Ramos (cell line): ENCODE results near the gene COA7.
"Not testable (repeated sequence)": the region's sequence is repeated elsewhere in the genome, so short reads cannot be mapped to it uniquely, and the experiment has no call there.

Experiments used
- in situ Hi-C: fragments of 300-500 bp; cut with MboI; formaldehyde crosslinking; loops from one replicate; pipeline ENCODE4 v1.14.3; 2022; ENCODE audit warnings: low sequenced_read_pairs; ENCODE audit not compliant: unreplicated experiment

COA7 gene

DNA sequence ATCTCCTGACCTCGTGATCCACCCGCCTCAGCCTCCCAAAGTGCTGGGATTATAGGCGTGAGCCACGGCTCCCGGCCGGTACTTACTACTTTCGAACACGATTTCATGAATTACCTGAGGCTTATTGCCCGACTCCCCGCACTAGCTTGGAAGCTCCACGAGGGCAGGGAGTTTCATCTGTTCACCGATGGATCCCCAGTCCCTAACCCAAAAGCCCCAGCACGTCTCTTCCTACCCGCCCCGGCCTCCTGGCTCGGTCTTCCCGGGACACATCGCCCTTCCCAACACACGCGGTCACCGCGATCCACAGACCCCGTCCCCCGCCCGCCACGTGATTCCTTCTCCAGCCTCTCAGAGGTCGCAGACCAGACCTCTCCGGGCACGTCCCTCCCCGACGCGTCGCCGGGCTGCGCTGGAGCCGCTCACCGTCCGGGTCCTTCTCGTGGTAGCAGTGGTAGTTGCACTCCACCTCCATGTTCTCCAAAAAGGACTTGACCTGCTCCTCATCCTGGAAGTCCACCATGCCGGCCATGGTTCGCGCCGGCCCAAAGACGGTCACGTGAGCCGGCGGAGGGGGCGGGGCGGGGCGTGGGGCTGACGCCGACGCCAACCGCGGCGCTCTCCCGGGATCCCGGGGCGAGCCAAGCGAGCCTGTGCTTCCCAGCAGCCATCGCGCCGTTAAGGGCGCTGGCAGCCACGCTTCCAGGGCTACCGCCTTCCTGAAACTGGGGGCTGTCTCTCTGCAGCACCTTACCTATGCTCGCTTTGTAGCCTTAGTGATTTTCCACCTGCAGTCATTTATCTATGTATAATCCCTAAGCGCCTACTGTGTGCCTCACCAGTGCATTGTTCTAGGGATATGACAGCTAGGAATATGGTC, at the start of gene COA7:
Gene COA7 (minus strand): TSS at position 553 of the 880 bp plus-strand sequence. CDS start 21 bp downstream, at position 532.
- in situ Hi-C loops: loop anchor here (25.0 kb wide), 1 partner anchor 811 kb away; the partner anchor contains the start of gene NRDC

DNA sequence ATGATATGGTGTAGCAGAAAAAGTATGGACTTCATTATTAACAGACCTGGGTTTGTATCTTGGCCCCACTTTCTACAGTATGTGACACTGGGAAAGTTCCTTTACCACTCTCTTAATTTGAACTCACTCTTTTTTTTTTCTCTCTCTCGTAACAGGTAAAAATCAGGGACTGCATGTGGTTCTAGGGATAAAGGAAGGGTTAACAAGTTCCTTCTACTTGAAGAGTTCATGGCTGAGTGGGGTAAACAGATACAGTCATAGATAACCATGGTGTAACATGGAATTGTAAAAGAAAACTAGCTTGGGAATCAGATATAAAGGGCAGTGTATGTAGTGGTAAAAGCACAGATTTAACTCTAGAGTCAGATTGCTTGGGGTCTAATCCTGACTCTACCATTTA, 49.3 kb upstream of the COA7 start:
- in situ Hi-C loops: no loop called here

DNA sequence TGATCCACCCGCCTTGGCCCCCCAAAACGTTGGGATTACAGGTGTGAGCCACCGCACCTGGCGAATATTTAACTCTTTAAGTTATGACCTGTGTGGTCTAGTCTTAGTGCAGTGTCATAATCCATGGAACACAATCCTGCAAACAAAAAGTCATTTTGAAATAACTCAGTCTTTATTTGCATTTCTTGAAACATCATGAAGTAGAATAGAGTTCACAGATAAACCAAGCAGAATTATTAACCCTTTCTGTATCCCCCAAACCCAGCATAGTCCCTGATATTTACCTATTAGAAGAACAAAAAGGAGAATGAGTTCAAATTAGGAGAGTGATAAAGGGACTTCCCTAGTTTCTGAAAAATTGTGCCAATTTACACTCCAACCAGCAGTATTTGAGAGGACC, 48.0 kb upstream of the COA7 start:
- in situ Hi-C loops: no loop called here

DNA sequence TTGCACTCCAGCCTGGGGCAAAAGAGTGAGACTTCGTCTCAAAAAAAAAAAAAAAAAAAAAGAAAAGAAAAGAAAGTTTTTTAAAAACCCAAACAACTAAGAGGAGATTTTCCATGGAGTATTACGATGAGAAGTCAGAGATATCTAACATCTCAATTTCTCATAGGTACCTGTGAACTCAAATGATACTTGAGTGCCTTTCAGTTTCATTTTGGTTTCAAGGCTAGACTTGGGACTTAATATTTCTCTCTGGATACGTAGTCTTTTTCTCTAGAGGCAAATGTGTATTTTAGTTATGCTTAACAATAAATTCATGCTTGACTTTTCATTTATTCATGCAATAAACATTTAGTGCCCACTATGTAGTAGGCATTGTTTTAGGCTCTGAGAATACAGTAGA, 43.1 kb upstream of the COA7 start:
- in situ Hi-C loops: no loop called here

DNA sequence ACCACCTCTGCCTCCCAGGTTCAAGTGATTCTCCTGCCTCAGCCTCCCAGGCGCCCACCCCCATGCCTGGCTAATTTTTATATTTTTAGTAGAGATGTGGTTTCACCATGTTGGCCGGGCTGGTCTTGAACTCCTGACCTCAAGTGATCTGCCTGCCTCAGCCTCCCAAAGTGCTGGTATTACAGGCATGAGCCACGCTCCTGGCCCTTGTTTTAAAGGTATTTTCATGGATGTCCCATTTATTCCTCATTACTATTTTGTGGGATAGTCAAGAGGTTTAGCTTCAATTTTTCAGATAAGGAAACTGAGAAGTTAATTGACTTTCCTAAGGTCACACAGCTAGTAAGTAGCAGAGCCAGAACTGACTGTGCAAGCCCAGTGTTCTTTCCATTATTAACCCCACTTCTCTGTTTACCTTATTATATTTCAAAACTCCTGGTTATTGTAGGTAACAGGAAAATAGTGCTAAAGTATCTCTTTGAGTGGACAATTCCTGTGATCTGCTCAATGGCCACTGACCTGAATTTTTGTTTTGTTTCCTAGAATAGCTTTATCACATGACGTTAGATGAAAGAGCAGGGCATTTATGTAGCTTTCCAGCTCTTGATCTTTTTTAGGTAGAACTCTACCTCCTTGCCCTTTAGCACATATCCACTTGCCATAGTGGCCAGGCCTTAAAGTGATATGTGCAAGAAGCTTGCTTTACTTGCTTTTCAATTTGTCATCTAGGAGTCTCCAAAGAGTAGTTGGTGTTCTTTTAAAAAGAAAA, 41.7 kb upstream of the COA7 start:
- in situ Hi-C loops: no loop called here

DNA sequence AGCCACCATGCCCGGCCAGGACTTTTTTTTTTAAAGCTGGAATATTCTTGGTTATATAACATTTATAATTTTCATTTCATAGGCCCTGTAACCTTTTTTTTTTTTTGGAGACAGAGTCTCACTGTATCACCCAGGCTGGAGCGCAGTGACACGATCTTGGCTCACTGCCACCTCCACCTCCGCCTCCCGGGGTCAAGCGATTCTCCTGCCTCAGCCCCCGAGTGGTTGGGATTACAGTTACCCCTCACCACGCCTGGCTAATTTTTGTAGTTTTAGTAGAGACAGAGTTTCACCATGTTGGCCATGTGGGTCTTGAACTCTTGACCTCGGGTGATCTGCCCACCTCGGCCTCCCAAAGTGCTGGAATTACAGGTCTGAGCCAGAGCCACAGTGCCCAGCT, 40.7 kb upstream of the COA7 start:
- in situ Hi-C loops: no loop called here

DNA sequence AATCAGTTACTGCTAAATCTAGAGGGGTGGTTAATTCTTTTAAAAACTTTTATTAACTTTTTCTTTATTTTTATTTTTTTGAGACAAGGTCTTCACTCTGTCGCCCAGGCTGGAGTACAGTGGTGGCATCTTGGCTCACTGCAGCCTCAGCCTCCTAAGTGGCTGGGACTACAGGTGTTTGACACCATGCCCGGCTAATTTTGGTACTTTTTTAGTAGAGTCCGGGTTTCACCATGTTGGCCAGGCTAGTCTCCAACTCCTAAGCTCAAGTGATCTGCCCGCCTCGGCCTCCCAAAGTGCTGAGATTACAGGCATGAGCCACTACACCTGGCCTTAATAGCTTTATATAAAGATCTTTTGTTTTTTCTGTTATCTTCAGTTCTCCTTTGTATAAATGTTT, 40.0 kb upstream of the COA7 start:
- in situ Hi-C loops: no loop called here

DNA sequence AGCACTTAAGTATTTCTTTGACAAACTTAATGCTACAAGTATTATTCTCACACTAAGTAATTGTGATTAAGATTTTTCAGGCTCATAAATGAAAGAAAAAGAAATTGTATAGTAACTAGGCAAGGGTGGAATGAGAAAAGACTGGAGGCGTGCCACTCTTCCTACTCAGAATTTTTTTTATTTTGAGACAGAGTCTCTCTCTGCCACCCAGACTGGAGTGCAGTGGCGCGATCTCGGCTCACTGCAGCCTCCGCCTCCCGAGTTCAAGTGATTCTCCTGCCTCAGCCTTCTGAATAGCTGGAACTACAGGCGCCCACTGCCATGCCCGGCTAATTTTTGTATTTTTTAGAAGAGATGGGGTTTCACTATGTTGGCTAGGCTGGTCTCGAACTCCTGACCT, 37.2 kb upstream of the COA7 start:
- in situ Hi-C loops: not testable (repeated sequence)

DNA sequence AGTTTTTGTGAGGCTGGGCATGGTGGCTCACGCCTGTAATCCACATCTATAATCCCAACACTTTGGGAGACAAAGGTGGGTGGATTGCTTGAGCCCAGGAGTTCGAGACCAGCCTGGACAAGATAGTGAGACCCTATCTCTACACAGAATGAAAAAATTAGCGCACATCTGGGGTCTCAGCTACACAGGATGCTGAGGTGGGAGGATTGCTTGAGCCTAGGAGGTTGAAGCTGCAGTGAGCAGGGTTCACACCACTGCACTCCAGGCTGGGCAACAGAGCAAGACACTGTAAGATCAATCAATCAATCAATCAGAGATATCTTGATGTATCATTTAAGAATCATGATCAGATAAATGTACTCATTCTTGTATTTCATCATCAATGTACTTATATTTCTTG, 35.2 kb upstream of the COA7 start:
- in situ Hi-C loops: no loop called here

DNA sequence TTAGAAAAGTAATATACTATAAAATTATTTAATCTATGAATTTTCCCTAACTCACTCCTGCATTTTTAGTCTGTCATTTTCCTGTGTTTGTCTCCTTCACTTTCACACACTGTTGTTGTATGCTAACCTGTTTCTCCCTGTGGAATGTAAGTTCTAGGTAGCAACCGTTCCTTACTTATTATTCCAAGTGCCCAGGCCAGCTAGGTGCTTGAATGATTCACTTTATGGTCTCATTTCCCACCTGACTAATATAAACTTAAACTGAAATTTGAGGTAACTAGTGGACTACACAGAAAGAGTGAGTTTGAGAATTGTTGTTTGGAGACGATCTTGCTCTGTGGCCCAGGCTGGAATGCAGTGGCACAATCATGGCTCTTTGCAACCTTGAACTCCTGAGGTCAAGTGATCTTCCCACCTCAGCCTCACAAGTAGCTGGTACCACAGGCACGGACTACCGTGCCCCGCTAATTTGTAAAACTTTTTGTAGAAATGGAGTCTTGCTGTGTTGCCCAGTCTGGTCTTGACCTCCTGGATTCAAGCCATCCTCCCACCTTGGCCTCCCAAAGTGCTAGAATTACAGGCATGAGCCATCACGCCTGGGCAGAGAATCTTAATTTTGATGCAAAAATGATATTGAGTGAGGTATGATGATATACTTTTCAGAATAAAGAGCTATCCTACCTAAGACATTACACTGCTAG, 30.0 kb upstream of the COA7 start:
- in situ Hi-C loops: no loop called here

DNA sequence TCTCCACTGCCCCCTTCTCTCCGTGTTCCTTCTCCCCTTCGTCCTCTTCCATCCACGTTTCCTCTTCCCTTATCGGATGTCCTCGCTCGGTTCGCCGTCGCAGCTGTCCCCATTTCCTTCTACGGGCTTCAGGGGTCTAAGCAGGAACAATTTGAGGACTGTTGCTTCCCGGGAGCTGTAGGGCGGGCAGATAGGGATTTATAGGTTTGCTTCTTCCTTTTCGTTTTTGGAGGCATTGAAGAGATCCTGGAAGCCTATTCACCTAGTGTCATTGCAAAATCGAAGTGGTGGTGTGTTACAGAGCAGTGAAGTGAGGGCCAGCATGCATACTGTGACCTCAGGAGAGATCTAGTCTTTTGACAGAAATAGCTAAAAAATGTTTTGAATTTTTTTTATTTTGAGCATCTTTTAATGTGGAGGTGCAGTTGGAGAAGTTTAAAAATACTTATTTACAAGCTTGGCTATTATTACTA, 29.0 kb upstream of the COA7 start:
- in situ Hi-C loops: no loop called here

DNA sequence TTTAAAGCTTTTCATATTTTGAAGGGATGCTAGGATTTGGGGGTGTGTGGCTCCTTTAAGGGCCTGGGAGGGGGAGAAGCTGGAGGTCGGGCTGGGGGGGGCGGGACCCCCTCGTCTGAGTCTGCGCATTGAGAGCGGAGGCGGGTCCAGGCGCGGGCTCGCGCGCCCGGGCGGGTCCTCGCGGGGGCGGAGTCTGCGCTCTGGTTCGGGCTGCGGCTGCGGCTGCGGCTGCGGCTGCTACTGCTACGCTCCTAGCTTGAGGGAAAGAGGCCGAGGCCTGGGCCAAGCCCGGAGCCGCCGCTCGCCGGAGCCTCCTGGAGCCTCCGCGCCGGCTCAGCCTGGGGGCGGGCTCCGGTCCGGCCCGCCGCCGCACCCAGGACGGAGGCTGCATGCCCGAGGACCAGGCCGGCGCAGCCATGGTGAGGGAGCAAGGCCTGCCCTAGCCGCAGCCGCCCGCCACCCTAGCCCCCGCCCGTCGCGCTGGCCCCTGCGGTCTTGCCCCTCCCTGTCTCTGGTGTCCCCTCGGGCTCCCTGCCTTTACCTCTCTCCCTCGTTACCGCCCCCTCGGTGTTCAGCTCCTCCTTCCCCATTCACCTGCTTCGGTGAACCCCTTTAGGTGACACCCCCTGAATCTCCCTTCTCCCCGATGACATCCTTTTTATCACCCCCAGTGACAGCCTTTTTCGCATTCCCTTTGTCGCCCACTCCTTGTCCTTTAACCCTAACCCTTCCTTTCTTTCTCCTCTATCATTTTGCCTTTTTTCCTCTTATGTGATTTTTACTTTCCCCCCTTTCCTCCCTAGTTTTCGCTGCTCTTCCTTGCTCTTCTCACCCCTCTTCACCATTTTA, 28.3 kb upstream of the COA7 start, which contains the start of gene ZYG11B:
Gene ZYG11B (plus strand): TSS at position 189 of the 849 bp plus-strand sequence. CDS start 201 bp downstream, at position 390.
- in situ Hi-C loops: no loop called here

DNA sequence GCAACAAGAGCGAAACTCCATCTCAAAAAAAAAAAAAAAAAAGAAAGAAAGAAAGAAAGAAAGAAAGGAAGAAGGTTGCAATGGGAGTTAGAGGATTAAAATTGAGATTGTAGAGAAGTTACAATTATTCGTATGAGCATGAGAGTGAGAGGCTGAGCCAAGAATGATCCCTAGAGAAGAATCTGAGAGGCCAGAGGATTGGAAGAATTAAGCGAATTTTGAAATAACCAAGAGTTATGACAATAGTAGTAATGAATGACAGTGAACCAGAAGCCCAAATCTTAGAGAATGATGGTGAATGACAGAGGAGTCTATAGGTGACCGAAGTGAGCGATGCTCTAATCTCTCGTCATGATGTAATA, 27.7 kb upstream of the COA7 start:
- in situ Hi-C loops: no loop called here

DNA sequence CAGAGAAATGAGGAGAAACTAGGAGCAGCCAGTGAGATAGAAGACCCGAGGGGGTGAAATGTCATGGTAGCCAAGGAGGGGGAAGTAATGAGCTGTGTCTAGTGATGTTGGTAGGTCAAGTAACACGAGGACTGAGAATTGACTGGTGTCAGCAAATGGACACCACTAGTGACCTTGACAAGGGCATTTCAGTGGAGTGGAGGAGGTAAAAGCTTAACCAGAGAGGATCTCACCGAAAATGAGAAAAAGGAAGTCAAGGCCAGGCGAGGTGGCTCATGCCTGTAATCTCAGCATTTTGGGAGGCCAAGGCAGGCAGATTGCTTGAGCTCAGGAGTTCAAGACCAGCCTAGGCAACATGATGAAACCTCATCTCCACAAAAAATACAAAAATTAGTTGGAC, 25.1 kb upstream of the COA7 start:
- in situ Hi-C loops: loop anchor here (25.0 kb wide), 1 partner anchor 464 kb away; the partner anchor contains the start of gene CPT2

DNA sequence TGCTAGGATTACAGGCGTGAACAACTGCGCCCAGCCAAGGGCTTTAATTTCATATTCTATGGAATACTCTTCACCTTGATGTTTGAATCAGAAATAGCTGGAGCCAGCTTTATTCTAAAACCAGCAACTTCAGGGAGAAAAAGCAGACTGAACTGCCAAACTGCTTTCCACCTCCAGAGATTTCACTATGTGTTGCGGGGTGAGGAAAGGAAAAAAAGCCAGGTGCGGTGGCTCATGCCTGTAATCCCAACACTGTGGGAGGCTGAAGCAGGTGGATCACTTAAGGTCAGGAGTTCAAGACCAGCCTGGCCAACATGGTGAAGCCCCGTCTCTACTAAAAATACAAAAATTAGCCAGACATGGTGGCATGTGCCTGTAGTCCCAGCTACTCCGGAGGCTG, 17.1 kb upstream of the COA7 start:
- in situ Hi-C loops: loop anchor here (25.0 kb wide), 1 partner anchor 472 kb away; the partner anchor contains the start of gene CPT2

DNA sequence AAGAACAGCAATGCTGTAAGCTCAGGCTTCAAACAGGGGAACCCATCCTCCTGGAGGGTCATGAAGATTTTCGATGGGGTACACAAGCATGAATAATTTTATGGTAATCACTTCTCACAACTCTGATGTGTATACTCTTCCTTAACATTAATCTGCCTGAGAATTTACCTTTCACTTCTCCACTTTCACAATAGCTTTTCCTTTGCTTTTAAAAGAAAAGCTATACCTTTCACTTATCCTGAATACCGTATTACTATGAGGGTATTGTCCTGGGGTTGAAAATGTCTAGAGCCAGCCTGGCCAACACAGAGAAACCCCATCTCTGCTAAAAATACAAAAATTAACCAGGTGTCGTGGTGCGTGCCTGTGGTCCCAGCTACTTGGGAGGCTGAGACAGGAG, 15.4 kb upstream of the COA7 start:
- in situ Hi-C loops: loop anchor here (25.0 kb wide), 1 partner anchor 474 kb away; the partner anchor contains the start of gene CPT2

DNA sequence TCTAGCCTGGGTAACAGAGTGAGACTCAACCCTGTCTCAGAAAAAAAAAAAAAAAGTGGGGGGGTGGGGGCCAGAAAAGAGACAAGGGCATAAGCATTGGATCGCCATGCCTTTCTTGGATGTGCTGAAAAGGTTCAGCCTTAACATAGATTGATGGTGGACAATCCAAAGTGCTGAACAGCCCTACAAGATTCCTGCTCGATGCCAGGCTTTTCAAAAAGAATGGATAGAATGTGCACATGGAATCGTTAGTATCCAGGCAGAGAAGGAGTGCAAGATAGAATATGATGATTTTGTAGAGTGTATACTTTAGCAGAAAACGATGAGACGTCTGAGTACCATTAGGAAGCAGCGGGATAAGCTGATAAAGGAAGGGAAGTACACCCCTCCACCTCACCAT, 10.9 kb upstream of the COA7 start:
- in situ Hi-C loops: loop anchor here (25.0 kb wide), 1 partner anchor 478 kb away; the partner anchor contains the start of gene CPT2

DNA sequence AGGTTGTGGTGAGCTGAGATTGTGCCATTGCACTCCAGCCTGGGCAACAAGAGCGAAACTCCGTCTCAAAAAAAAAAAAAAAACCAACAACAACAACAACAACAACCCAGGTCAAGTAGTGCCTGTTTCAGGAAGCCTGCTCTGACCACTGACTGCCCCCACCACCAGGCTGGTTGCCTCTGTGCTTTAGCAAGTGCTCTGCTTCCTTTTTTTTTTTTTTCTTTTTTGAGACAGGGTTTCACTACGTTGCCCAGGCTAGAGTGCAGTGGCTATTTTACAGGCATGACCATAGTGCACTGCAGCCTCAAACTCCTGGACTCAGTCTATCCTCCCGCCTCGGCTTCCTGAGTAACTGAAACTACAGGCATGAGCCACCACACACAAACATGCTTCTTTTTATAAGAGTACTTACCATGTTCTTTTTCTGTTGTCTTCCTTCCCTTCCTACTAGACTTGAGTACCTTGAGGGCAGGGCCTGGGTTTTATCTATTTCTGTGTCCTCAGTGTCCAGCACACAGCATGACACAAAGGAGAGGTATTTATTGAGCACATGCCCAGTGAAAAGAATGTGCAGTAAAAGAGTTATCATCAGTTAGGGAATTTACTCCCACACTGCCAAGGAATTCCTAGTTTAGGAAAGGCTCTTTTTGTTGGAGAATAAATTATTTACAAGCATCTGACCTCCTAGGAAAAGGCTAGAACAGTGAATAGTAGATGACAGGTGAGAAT, 9.9 kb upstream of the COA7 start:
- in situ Hi-C loops: loop anchor here (25.0 kb wide), 1 partner anchor 479 kb away; the partner anchor contains the start of gene CPT2
